A549 (cell line): ENCODE results near the gene OR52W1. TPM values are rescaled to one million over a fixed set of nuclear protein-coding genes. Genes with fewer than 3 reads are reported as not detected.

Experiments used
- ATAC-seq, 2 experiments: fragments of 200-7000 bp in 1 of 2; fragments of >200 bp in 1 of 2; cut with Nextera tagmentation in 1 of 2; cut with Tn5 transposase in 1 of 2; 3 replicates each; pipeline versions ENCODE4 v1.8.0 to v1.9.1; 2018 to 2020; ENCODE audit warnings: mild to moderate bottlenecking in 1 of 2, moderate library complexity in 1 of 2
- CTCF ChIA-PET: fragments of 300-600 bp; sonication (Branson Sonifier 250); formaldehyde crosslinking; extraction: SDS; loops from one replicate; lab custom pipeline; 2021; ENCODE audit warnings: antibody characterized with exemption, inconsistent platforms; lab: Yijun Ruan, JAX
- POLR2A ChIA-PET: fragments of 350-600 bp; formaldehyde crosslinking; extraction: SDS; loops from one replicate; lab custom pipeline; 2021; ENCODE audit warnings: antibody characterized with exemption, inconsistent platforms; lab: Yijun Ruan, JAX
- DNase-seq, 2 experiments: peaks; one replicate each; pipeline versions ENCODE4 v3.0.0 to v3.0.0-alpha.2; 2011 to 2016; ENCODE audit warnings: low read depth in 1 of 2, low spot score in 1 of 2
- FAIRE-seq: peaks from 2 replicates; lab custom pipeline; 2011; peaks lifted over from hg19 to GRCh38; lab: Jason Lieb, UNC
- H3K27ac ChIP-seq, 2 experiments: fragments of >200 bp; sonication (Bioruptor Twin); formaldehyde crosslinking; 3 replicates each; pipeline ENCODE4 v1.5.1; 2016 to 2017
- H3K4me1 ChIP-seq: fragments of >200 bp; sonication (Bioruptor Twin); formaldehyde crosslinking; 3 replicates; pipeline ENCODE4 v1.6.1; 2016
- H3K4me2 ChIP-seq: fragments of >200 bp; sonication (Bioruptor Twin); formaldehyde crosslinking; 3 replicates; pipeline ENCODE4 v1.6.1; 2016
- H3K4me3 ChIP-seq: fragments of >200 bp; sonication (Bioruptor Twin); formaldehyde crosslinking; 3 replicates; pipeline ENCODE4 v1.5.1; 2016
- H3K9me3 ChIP-seq: fragments of >200 bp; sonication (Bioruptor Twin); formaldehyde crosslinking; 3 replicates; pipeline ENCODE4 v1.6.1; 2016
- BCL3 ChIP-seq: fragments of >200 bp; sonication (Bioruptor Twin); formaldehyde crosslinking; IDR thresholded peaks from 3 replicates; pipeline ENCODE4 v1.6.1; 2016
- ELK1 ChIP-seq: fragments of 150-350 bp; IDR thresholded peaks from 2 replicates; pipeline ENCODE4 v1.6.1; 2014; ENCODE audit warnings: low read depth, mild to moderate bottlenecking, low read length
- ESRRA ChIP-seq: fragments of 150-350 bp; IDR thresholded peaks from 2 replicates; pipeline ENCODE4 v1.6.1; 2014; ENCODE audit warnings: mild to moderate bottlenecking, low read length, borderline replicate concordance
- FOSB ChIP-seq: fragments of 250-450 bp; sonication (Bioruptor Pico); IDR thresholded peaks from 2 replicates; pipeline ENCODE4 v1.5.0; 2020; ENCODE audit warnings: mild to moderate bottlenecking, moderate library complexity
- HEYL ChIP-seq: fragments of 250-450 bp; sonication (Bioruptor Pico); IDR thresholded peaks from 2 replicates; pipeline ENCODE4 v1.8.0; 2021; ENCODE audit warnings: mild to moderate bottlenecking, moderate library complexity
- JUN ChIP-seq, 2 experiments: fragments of >200 bp; sonication (Bioruptor Twin); formaldehyde crosslinking; IDR thresholded peaks; 2 replicates in 1 of 2; 3 replicates in 1 of 2; pipeline ENCODE4 v1.6.1; 2016 to 2017
- MAFK ChIP-seq: fragments of 450-650 bp; IDR thresholded peaks from 2 replicates; pipeline ENCODE4 v1.6.1; 2014; ENCODE audit not compliant: partially characterized antibody
- MAX ChIP-seq: IDR thresholded peaks from 2 replicates; pipeline ENCODE4 v1.6.1; 2012
- MYC ChIP-seq: IDR thresholded peaks from 2 replicates; pipeline ENCODE4 v1.6.1; 2012; ENCODE audit warnings: mild to moderate bottlenecking, inconsistent platforms, low read length, improper control_type of control experiment, borderline replicate concordance
- NPAS2 ChIP-seq: fragments of 250-450 bp; sonication (Bioruptor Pico); IDR thresholded peaks from 2 replicates; pipeline ENCODE4 v1.8.0; 2022; ENCODE audit warnings: mild to moderate bottlenecking, moderate library complexity, borderline replicate concordance
- RFX5 ChIP-seq: fragments of 450-650 bp; IDR thresholded peaks from 2 replicates; pipeline ENCODE4 v1.7.1; 2014; ENCODE audit warnings: antibody characterized with exemption, mild to moderate bottlenecking, moderate library complexity
- SMC3 ChIP-seq: fragments of >200 bp; sonication (Bioruptor Twin); formaldehyde crosslinking; IDR thresholded peaks from 3 replicates; pipeline ENCODE4 v1.6.1; 2018; ENCODE audit warnings: inconsistent platforms
- SREBF2 ChIP-seq: fragments of 450-650 bp; IDR thresholded peaks from 2 replicates; pipeline ENCODE4 v1.6.1; 2014; ENCODE audit warnings: mild to moderate bottlenecking, moderate library complexity
- ZSCAN20 ChIP-seq: fragments of 250-450 bp; sonication (Bioruptor Pico); IDR thresholded peaks from 2 replicates; pipeline ENCODE4 v1.8.0; 2022; ENCODE audit warnings: mild to moderate bottlenecking, moderate library complexity
- WGBS: methylation state at CpG from one replicate; pipeline ENCODE4 v1.1.6; 2017; ENCODE audit errors: missing lambda C conversion rate; 5-methylcytosine and 5-hydroxymethylcytosine counted together
- polyA minus RNA-seq: library from RNA; depleted of rRNA, polyadenylated mRNA; stranded (reverse); fragments of >200 nt; gene quantifications from 2 replicates; pipeline ENCODE4 v1.2.3, GENCODE V29; 2011; rRNA and poly(A)+ RNA removed
- polyA plus RNA-seq, 4 experiments: library from polyadenylated mRNA; depleted of rRNA in 3 of 4; stranded (reverse); fragments of >200 nt; fragmentation: RNase III in 1 of 4; extraction: RNeasy Plus Mini Kit Qiagen cat#74134 plus additional on column Dnase treatment in 1 of 4; gene quantifications; 2 replicates in 3 of 4; 3 replicates in 1 of 4; pipeline ENCODE4 v1.2.3, GENCODE V29; 2011 to 2017

OR52W1 gene
- not detected in 2 replicates for polyA plus RNA-seq (2011; rRNA removed)
- polyA plus RNA-seq (2012; cell fraction: cytosol; rRNA removed), result not detected in 2 replicates
- polyA plus RNA-seq (2012; cell fraction: nucleus; rRNA removed), result not detected in 2 replicates
- polyA plus RNA-seq (2017; fragmentation: RNase III; extraction: RNeasy Plus Mini Kit Qiagen cat#74134 plus additional on column Dnase treatment), result not detected in 3 replicates
- not detected in 2 replicates for polyA minus RNA-seq

GRCh38 chr11:6199174-6199810 is at the start of gene OR52W1:
OR52W1 (plus strand) TSS chr11:6199224; CDS start chr11:6199224, 0 bp downstream.
- CTCF ChIA-PET, result no interaction called here
- POLR2A ChIA-PET, result no interaction called here
- ATAC-seq, result no peak
- H3K4me2 ChIP-seq, result no peak within 1 kb of the TSS
- TF ChIP-seq RFX5, result no peak
- TF ChIP-seq ESRRA, result no peak
- TF ChIP-seq MAFK, result no peak
- TF ChIP-seq HEYL (CRISPR knock-in tag), result no peak
- 84% methylated on average over 4 of the region's 5 CpGs for WGBS
- H3K4me3 ChIP-seq, result no peak within 1 kb of the TSS
- H3K27ac ChIP-seq, result no peak within 1 kb of the TSS
- H3K4me1 ChIP-seq, result no peaks in the 10 kb centered on the region
- no peak for DNase-seq
- H3K9me3 ChIP-seq, result no peaks in the 10 kb centered on the region
- no peak for FAIRE-seq

GRCh38 chr11:6151117-6151516 is 47.9 kb upstream of the OR52W1 start:
- ATAC-seq, result no peak
- CTCF ChIA-PET, result no interaction called here
- 0% methylated on average over 1 of the region's 1 CpG for WGBS
- H3K4me2 ChIP-seq, result no peak overlapping the region
- no peak for DNase-seq
- no peaks in the 10 kb centered on the region for H3K4me1 ChIP-seq
- no peak overlapping the region for H3K4me3 ChIP-seq
- H3K27ac ChIP-seq, result no peak overlapping the region
- POLR2A ChIA-PET, result no interaction called here
- H3K9me3 ChIP-seq, result no peaks in the 10 kb centered on the region
- no peak for TF ChIP-seq SMC3
- no peak for TF ChIP-seq ESRRA
- no peak for TF ChIP-seq MYC
- TF ChIP-seq ELK1, result no peak
- FAIRE-seq, result no peak

- no peaks in the 10 kb centered on the region for H3K4me1 ChIP-seq
Measured at GRCh38 chr11:6152126-6152525, 46.9 kb upstream of the OR52W1 start.

GRCh38 chr11:6156628-6157359 is 42.2 kb upstream of the OR52W1 start:
- no peak; a peak in 1 of 6 replicates for ATAC-seq
- TF ChIP-seq FOSB (CRISPR knock-in tag) (no peak), MYC (no peak), NPAS2 (CRISPR knock-in tag) (no peak), ZSCAN20 (no peak), MAX (no peak), JUN (IDR thresholded peaks at IDR 0.05) (no peak), SREBF2 (no peak), BCL3 (no peak)
- TF ChIP-seq, all 56 proteins: peak for 0
- H3K4me1 ChIP-seq, result no peaks in the 10 kb centered on the region
- H3K27ac ChIP-seq, result no peak overlapping the region
- no peak overlapping the region for H3K4me3 ChIP-seq
- H3K4me2 ChIP-seq, result no peak overlapping the region
- ChIA-PET POLR2A (no interaction called here), CTCF (interaction anchor here (0.6 kb wide), 1 partner anchor 13 kb away, joined by 3 read pairs; the partner anchor contains the start of gene OR52B2)
- H3K9me3 ChIP-seq, result no peaks in the 10 kb centered on the region
- WGBS, result 37% methylated on average over 7 of the region's 7 CpGs
- FAIRE-seq (no peak), DNase-seq (no peak)

More at GRCh38 chr11:6152126-6152525, 46.9 kb upstream of the OR52W1 start:
- H3K4me2 ChIP-seq, result no peak overlapping the region
- no peak for FAIRE-seq
- 14% methylated on average over 2 of the region's 2 CpGs for WGBS
- CTCF ChIA-PET, result no interaction called here
- TF ChIP-seq NPAS2 (CRISPR knock-in tag), result no peak
- TF ChIP-seq, all 56 proteins: peak for 0
- POLR2A ChIA-PET, result no interaction called here
- no peaks in the 10 kb centered on the region for H3K9me3 ChIP-seq
- no peak overlapping the region for H3K27ac ChIP-seq
- ATAC-seq (no peak), DNase-seq (no peak)
- no peak overlapping the region for H3K4me3 ChIP-seq
